SU-DHL-6 (cell line): ENCODE measurements around the gene EDIL3.

Experiments
- H2AFZ ChIP-seq: fragments of 200-600 bp; sonication (generic); 2 replicates; pipeline ENCODE4 v1.6.1; 2014; ENCODE audit warnings: low read depth, mild to moderate bottlenecking, moderate library complexity, mixed read lengths, antibody characterized with exemption, low read length; ENCODE audit not compliant: severe bottlenecking
- H3F3A ChIP-seq: fragments of 200-600 bp; shearing (Covaris generic); 2 replicates; pipeline ENCODE4 v1.6.0; 2016; ENCODE audit warnings: antibody characterized with exemption, mild to moderate bottlenecking; ENCODE audit not compliant: insufficient read depth
- H3K27ac ChIP-seq: fragments of 200-600 bp; sonication (generic); 2 replicates; pipeline ENCODE4 v1.5.1; 2016; ENCODE audit warnings: low read depth, mild to moderate bottlenecking, low read length, moderate library complexity, mixed read lengths
- H3K27me3 ChIP-seq: fragments of 200-600 bp; sonication (generic), shearing (Covaris generic); 2 replicates; pipeline ENCODE4 v1.6.0; 2014; ENCODE audit warnings: mild to moderate bottlenecking, low read length
- H3K36me3 ChIP-seq: fragments of 200-600 bp; sonication (generic); 2 replicates; pipeline ENCODE4 v1.6.1; 2014; ENCODE audit warnings: mild to moderate bottlenecking, low read length, mixed read lengths
- H3K4me2 ChIP-seq: fragments of 300-600, 200-600 bp; shearing (Covaris generic), sonication (generic); 2 replicates; pipeline ENCODE4 v1.6.0; 2014; ENCODE audit warnings: low read length, low read depth, mild to moderate bottlenecking; ENCODE audit not compliant: poor library complexity, severe bottlenecking
- H3K4me3 ChIP-seq: fragments of 200-600 bp; sonication (generic); 2 replicates; pipeline ENCODE4 v1.5.1; 2014; ENCODE audit warnings: antibody characterized with exemption, low read length, mild to moderate bottlenecking, mixed read lengths; ENCODE audit not compliant: insufficient read depth, poor library complexity, severe bottlenecking
- H3K79me2 ChIP-seq: fragments of 200-600 bp; sonication (generic); 2 replicates; pipeline ENCODE4 v1.6.1; 2014; ENCODE audit warnings: mild to moderate bottlenecking, low read length, moderate library complexity; ENCODE audit not compliant: insufficient read depth
- H3K9ac ChIP-seq: fragments of 200-600 bp; sonication (generic); 2 replicates; pipeline ENCODE4 v1.7.0; 2014; ENCODE audit warnings: mild to moderate bottlenecking, low read length
- H3K9me2 ChIP-seq: fragments of 200-600 bp; sonication (generic); replicated peaks from 2 replicates; pipeline ENCODE4 v1.6.1; 2014; ENCODE audit warnings: low read length; ENCODE audit not compliant: insufficient read depth
- H3K9me3 ChIP-seq: fragments of 200-600 bp; sonication (generic); 2 replicates; pipeline ENCODE4 v1.6.1; 2014; ENCODE audit warnings: low read length, mixed read lengths; ENCODE audit not compliant: insufficient read depth
- H4K20me1 ChIP-seq: fragments of 200-600 bp; sonication (generic); 2 replicates; pipeline ENCODE4 v1.6.1; 2014; ENCODE audit warnings: low read depth, mild to moderate bottlenecking, antibody characterized with exemption, low read length, moderate library complexity, mixed read lengths
- CTCF ChIP-seq: fragments of 200-600 bp; sonication (generic); IDR thresholded peaks from one replicate; pipeline ENCODE4 v1.5.1; 2017; ENCODE audit warnings: antibody characterized with exemption, mild to moderate bottlenecking, low read length, moderate library complexity; ENCODE audit not compliant: insufficient read depth, poor library complexity, severe bottlenecking
- EZH2phosphoT487 ChIP-seq: fragments of 200-600 bp; sonication (generic), shearing (Covaris generic); conservative IDR thresholded peaks from 2 replicates; pipeline ENCODE4 v1.6.1; 2018; ENCODE audit warnings: mild to moderate bottlenecking, antibody characterized with exemption, low read length, moderate library complexity, mixed read lengths

The EDIL3 gene

DNA sequence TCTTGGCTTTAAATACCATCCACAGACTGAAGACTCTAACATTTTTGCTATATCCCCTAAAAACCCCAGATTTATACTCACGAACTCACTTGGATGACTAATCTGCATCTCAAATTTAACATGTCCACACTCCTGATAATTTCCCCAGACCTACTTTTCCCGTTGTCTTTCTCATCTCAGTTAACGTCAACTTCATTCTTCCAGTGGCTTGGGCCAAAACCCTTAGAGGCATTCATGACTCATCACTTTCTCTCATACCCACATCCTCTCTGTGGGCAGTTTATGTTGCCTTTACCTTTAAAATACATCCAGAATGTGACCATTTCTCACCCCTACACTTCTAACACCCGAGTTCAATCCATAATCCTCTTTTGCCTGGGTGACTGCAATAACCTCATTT, 96.7 kb downstream of the EDIL3 start:
- no peak overlapping the region for H3K27ac ChIP-seq
- H3K4me2 ChIP-seq, result no peak overlapping the region
- no peak overlapping the region for H2AFZ ChIP-seq

GRCh38 chr5:84286662-84287061, 98.0 kb downstream of the EDIL3 start:
- no peaks in the 10 kb centered on the region for H3K36me3 ChIP-seq
- no peak overlapping the region for H2AFZ ChIP-seq
- H3K79me2 ChIP-seq, result no peaks in the 10 kb centered on the region
- no peak for TF ChIP-seq EZH2phosphoT487
- no peak for TF ChIP-seq CTCF
- no peak overlapping the region for H3K9ac ChIP-seq
- no peak overlapping the region for H3K4me2 ChIP-seq
- no peak overlapping the region for H3K27ac ChIP-seq
- no peak overlapping the region for H3K4me3 ChIP-seq
- H3K9me3 ChIP-seq, result no peaks in the 10 kb centered on the region
- no peaks in the 10 kb centered on the region for H3K27me3 ChIP-seq
- H4K20me1 ChIP-seq, result no peaks in the 10 kb centered on the region
- no peaks in the 10 kb centered on the region for H3F3A ChIP-seq
- no peaks in the 10 kb centered on the region for H3K9me2 ChIP-seq

More for the DNA sequence above, 96.7 kb downstream of the EDIL3 start:
- Histone ChIP-seq H3K27me3 (no peaks in the 10 kb centered on the region), H3K9ac (no peak overlapping the region), H3K9me3 (no peaks in the 10 kb centered on the region), H3K79me2 (no peaks in the 10 kb centered on the region), H3K4me3 (no peak overlapping the region), H3K9me2 (no peaks in the 10 kb centered on the region), H3K36me3 (no peaks in the 10 kb centered on the region), H3F3A (no peaks in the 10 kb centered on the region), H4K20me1 (no peaks in the 10 kb centered on the region)
- no peak for TF ChIP-seq CTCF
- TF ChIP-seq EZH2phosphoT487, result no peak

- Histone ChIP-seq H3K9ac (no peak overlapping the region), H3K79me2 (no peaks in the 10 kb centered on the region), H3K36me3 (no peaks in the 10 kb centered on the region), H2AFZ (no peak overlapping the region), H3K27ac (no peak overlapping the region), H3K4me3 (no peak overlapping the region), H4K20me1 (no peaks in the 10 kb centered on the region), H3K9me2 (no peaks in the 10 kb centered on the region), H3K4me2 (no peak overlapping the region), H3K27me3 (no peaks in the 10 kb centered on the region), H3K9me3 (no peaks in the 10 kb centered on the region), H3F3A (no peaks in the 10 kb centered on the region)
- TF ChIP-seq EZH2phosphoT487, result no peak
These were observed 98.7 kb downstream of the EDIL3 start for GRCh38 chr5:84285641-84286637.

DNA sequence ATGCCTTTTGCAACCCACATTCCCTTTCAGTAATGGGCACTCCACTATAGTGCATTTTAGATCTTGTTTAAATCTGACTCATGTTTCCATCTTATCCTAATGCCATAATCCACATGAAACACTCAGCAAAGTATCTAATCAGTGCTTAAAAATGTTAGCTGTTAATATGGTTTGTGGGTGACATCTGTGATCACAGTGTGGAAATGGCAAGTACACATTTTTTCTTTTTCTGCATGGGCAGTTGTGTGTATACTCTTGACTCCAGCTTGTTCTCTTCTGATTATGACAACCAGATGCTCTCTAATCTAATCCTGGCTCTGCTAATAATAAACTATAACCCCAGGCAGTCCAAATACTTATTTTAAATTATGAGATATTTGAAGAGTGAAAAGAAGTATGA, 103.3 kb downstream of the EDIL3 start:
- Histone ChIP-seq H3K79me2 (no peaks in the 10 kb centered on the region), H3K27ac (no peak overlapping the region), H4K20me1 (no peaks in the 10 kb centered on the region), H3K36me3 (no peaks in the 10 kb centered on the region), H3K9me2 (no peaks in the 10 kb centered on the region), H3K27me3 (no peaks in the 10 kb centered on the region), H3K4me2 (no peak overlapping the region), H3K4me3 (no peak overlapping the region), H2AFZ (no peak overlapping the region), H3K9me3 (no peaks in the 10 kb centered on the region), H3F3A (no peaks in the 10 kb centered on the region), H3K9ac (no peak overlapping the region)
- no peak for TF ChIP-seq EZH2phosphoT487
- no peak for TF ChIP-seq CTCF
